ENCODE data around the gene CA10. TPM values are rescaled to one million over a fixed set of nuclear protein-coding genes. Genes with fewer than 3 reads are reported as not detected.
A peak's percentile ranks its signal among the peaks of the same experiment; 100 is the strongest.

CA10 gene
- total RNA-seq, 2 donors from 2014 or later: 0.26 TPM; not detected in 1

DNA sequence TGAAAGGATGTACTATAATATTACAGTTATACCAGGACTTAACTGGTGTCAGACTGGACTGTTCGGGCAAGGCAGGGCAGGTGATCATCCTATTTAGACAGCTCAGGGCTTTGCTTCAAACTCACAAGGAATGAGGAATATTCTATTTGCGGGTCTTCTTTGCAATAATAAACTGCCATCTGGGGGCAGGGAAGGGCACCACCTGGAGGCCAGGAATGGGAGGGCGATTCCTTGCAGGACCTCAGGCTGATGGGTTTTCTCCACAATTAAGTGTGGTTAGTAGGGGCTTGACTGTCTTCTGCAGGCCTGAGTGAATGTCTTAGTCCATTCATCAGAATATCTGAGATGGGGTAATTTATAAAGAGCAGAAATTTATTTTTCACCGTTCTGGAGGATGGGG, 424.1 kb downstream of the CA10 start:
- no peaks in the 10 kb centered on the region for H3K27me3 ChIP-seq
- no peaks in the 10 kb centered on the region for H3K36me3 ChIP-seq (replicated peaks in 1 of 2; ENCODE audit: insufficient read depth in 1 of 2, low read depth in 2 of 2)
- no peaks in the 10 kb centered on the region for H3K9me3 ChIP-seq
- H3K27ac ChIP-seq: no peak overlapping the region
- H3K4me3 ChIP-seq: no peak overlapping the region
- TF ChIP-seq, protein P1, sequence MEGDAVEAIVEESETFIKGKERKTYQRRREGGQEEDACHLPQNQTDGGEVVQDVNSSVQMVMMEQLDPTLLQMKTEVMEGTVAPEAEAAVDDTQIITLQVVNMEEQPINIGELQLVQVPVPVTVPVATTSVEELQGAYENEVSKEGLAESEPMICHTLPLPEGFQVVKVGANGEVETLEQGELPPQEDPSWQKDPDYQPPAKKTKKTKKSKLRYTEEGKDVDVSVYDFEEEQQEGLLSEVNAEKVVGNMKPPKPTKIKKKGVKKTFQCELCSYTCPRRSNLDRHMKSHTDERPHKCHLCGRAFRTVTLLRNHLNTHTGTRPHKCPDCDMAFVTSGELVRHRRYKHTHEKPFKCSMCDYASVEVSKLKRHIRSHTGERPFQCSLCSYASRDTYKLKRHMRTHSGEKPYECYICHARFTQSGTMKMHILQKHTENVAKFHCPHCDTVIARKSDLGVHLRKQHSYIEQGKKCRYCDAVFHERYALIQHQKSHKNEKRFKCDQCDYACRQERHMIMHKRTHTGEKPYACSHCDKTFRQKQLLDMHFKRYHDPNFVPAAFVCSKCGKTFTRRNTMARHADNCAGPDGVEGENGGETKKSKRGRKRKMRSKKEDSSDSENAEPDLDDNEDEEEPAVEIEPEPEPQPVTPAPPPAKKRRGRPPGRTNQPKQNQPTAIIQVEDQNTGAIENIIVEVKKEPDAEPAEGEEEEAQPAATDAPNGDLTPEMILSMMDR (IDR thresholded peaks at IDR 0.05): peak in 6 of 7 experiments; percentile 13 to 57 (median 38)
- no peak for TF ChIP-seq POLR2A (IDR thresholded peaks at IDR 0.05)
- ATAC-seq (no peak), DNase-seq (peak in 2 of 4 donors; percentile 3 to 27)
- WGBS, 2 donors: 27 to 64% methylated on average over 4 of the region's 4 CpGs
- intact Hi-C loops (cut with DNase I): no loop called here
- no peaks in the 10 kb centered on the region for H3K4me1 ChIP-seq

GRCh38 chr17:51733166-51733565, 425.3 kb downstream of the CA10 start:
- TF ChIP-seq, protein P1 (IDR thresholded peaks at IDR 0.05): no peak
- DNase-seq (no peak), ATAC-seq (no peak)
- Histone ChIP-seq H3K27me3 (no peaks in the 10 kb centered on the region), H3K27ac (no peak overlapping the region), H3K4me1 (no peaks in the 10 kb centered on the region), H3K4me3 (no peak overlapping the region), H3K9me3 (no peaks in the 10 kb centered on the region), H3K36me3 (replicated peaks in 1 of 2; ENCODE audit: insufficient read depth in 1 of 2, low read depth in 2 of 2) (no peaks in the 10 kb centered on the region)
- 65 to 80% methylated on average over 6 of the region's 6 CpGs for WGBS, 2 donors
- intact Hi-C loops (cut with DNase I): no loop called here

DNA sequence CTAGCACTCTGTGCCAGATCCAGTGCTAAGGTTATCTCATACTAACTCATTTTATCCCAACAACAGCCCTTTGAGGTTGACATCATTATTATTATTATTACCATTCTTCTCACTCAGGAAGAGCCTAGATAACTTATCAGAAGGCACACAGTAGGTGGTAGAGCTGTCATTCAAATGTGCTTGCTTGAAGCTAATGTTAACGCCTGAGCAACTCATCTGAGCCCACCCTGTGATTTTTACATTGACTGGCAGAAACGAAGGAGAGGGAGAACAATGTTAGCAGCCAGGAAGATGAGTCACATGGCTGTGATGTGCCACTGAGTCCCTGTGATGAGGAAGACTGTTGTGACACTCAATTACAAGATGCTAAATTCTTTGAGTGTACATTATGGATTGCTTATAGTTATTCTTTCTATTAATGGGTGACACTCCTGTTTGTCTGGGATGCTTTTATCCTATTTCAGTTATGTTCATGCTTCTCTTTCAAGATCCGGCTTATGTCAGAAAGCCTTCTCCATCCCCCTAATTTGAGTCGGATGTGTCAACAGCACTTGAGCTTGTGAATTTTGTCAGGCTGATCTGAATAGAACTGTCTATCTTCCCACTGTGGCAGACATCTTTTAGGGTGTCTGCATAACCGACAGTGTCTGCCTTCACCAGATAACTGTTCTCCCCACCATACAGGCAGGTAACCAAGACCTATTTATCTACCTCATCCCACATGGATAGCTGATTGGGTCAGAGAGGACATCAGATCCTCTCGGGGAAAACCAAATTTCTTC, 426.4 kb downstream of the CA10 start:
- ATAC-seq: no peak
- TF ChIP-seq, protein P1 (IDR thresholded peaks at IDR 0.05): no peak
- TF ChIP-seq POLR2A (IDR thresholded peaks at IDR 0.05): no peak
- no peak overlapping the region for H3K27ac ChIP-seq
- H3K36me3 ChIP-seq (replicated peaks in 1 of 2; ENCODE audit: insufficient read depth in 1 of 2, low read depth in 2 of 2): no peaks in the 10 kb centered on the region
- WGBS, 2 donors: 50 to 56% methylated on average over 6 of the region's 6 CpGs
- H3K9me3 ChIP-seq: no peaks in the 10 kb centered on the region
- DNase-seq: no peak
- no peaks in the 10 kb centered on the region for H3K4me1 ChIP-seq
- H3K4me3 ChIP-seq: no peak overlapping the region
- no peaks in the 10 kb centered on the region for H3K27me3 ChIP-seq
- intact Hi-C loops (cut with DNase I): no loop called here

DNA sequence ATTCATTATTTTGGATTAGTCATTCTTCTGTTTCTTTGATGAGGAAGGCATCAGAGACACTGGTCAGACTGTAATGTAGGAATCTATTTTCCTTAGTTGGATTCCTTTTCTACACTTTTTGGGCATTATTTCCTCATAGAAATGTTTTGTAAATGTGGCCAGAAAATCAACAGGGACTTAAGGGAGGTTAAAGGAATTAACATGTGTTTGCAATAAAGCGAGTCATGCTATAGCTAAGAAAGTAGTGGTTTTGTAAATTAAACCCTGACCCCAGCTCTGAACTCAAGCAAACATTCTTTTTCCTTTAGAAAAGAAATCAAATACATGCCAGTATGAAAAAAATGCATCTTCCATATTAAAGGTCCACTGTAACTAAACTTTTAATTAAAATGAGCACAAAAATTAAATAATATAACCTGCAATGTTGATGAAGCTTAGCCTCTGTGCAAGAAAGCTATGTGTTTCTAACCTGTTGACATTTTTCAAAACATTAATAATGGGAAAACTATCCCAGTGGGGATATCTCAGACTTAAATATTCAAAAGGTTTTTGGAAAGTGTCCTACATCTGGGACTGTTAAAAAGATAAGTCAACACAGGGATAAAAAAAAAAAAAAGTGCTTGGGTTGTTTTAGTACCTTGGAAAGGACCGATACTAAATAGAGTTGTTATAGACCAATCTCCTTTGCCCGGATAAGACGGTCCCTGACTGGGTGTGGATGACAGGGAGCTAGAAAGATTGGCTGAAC, 428.0 kb downstream of the CA10 start:
- H3K4me3 ChIP-seq: no peak overlapping the region
- no peaks in the 10 kb centered on the region for H3K9me3 ChIP-seq
- ATAC-seq (no peak), DNase-seq (no peak)
- intact Hi-C loops (cut with DNase I): no loop called here
- no peak for TF ChIP-seq POLR2A (IDR thresholded peaks at IDR 0.05)
- TF ChIP-seq, protein P1 (IDR thresholded peaks at IDR 0.05): no peak
- H3K27ac ChIP-seq: no peak overlapping the region
- no peaks in the 10 kb centered on the region for H3K36me3 ChIP-seq (replicated peaks in 1 of 2; ENCODE audit: insufficient read depth in 1 of 2, low read depth in 2 of 2)
- H3K4me1 ChIP-seq: no peaks in the 10 kb centered on the region
- H3K27me3 ChIP-seq: no peaks in the 10 kb centered on the region
- WGBS, 2 donors: 62 to 78% methylated on average over 4 of the region's 4 CpGs
